ENCODE results near the gene DACT3.

DNA sequence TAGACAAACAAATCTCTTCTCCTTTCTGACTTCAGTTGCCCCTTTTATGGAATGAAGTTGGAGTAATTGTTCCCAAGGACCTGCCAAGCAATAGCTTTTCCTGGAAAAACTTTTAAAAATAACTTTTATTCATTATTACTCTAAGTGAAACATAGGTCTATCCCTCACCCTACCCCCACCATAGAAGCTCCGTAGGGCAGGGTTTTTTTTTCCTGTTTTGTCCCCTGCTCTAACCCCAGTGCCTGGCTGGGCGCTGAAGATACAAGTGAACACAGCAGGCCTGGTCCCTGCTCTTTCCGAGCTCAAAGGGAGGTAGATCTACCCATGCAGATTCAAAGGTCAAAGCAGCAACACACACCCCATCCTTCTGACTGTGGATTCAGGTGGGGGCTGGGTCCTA, 16.3 kb downstream of the DACT3 start:
- TF ChIP-seq, protein P1, sequence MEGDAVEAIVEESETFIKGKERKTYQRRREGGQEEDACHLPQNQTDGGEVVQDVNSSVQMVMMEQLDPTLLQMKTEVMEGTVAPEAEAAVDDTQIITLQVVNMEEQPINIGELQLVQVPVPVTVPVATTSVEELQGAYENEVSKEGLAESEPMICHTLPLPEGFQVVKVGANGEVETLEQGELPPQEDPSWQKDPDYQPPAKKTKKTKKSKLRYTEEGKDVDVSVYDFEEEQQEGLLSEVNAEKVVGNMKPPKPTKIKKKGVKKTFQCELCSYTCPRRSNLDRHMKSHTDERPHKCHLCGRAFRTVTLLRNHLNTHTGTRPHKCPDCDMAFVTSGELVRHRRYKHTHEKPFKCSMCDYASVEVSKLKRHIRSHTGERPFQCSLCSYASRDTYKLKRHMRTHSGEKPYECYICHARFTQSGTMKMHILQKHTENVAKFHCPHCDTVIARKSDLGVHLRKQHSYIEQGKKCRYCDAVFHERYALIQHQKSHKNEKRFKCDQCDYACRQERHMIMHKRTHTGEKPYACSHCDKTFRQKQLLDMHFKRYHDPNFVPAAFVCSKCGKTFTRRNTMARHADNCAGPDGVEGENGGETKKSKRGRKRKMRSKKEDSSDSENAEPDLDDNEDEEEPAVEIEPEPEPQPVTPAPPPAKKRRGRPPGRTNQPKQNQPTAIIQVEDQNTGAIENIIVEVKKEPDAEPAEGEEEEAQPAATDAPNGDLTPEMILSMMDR (IDR thresholded peaks at IDR 0.05): no peak
- TF ChIP-seq POLR2A (IDR thresholded peaks at IDR 0.05): no peak
- TF ChIP-seq POLR2AphosphoS5 (IDR thresholded peaks at IDR 0.05; ENCODE audit: insufficient read depth in 1 of 2, low read depth in 1 of 2): peak in 1 of 2 donors; percentile 47
